ENCODE data around the gene FAM72D.
"Not testable (repeated sequence)": the region's sequence is repeated elsewhere in the genome, so short reads cannot be mapped to it uniquely, and the experiment has no call there.

- not testable (repeated sequence) for TF ChIP-seq POLR2AphosphoS5 (IDR thresholded peaks at IDR 0.05; ENCODE audit: low read depth); JUNB (IDR thresholded peaks at IDR 0.05; ENCODE audit: unreplicated experiment); EZH2 (IDR thresholded peaks at IDR 0.05; ENCODE audit: low read depth, unreplicated experiment); CTCF (conservative IDR thresholded peaks at IDR 0.05; ENCODE audit: low read depth in 2 of 2); ZNF331 (CRISPR knock-in tag; IDR thresholded peaks at IDR 0.05; ENCODE audit: low read depth); EZH2phosphoT487 (IDR thresholded peaks at IDR 0.05; ENCODE audit: unreplicated experiment); REST (IDR thresholded peaks at IDR 0.05; ENCODE audit: unreplicated experiment); ETS1 (IDR thresholded peaks at IDR 0.05); CREB1 (CRISPR knock-in tag; IDR thresholded peaks at IDR 0.05; ENCODE audit: low read depth); NANOG (IDR thresholded peaks at IDR 0.05; ENCODE audit: borderline replicate concordance); ZNF462 (CRISPR knock-in tag; IDR thresholded peaks at IDR 0.05); ZNF114 (CRISPR knock-in tag; IDR thresholded peaks at IDR 0.05)
Measured at GRCh38 chr1:145076877-145077276, 18.9 kb upstream of the FAM72D start.

Measured in GM23338 (cell line).